ENCODE results near the gene PLEK2.

PLEK2 gene

DNA sequence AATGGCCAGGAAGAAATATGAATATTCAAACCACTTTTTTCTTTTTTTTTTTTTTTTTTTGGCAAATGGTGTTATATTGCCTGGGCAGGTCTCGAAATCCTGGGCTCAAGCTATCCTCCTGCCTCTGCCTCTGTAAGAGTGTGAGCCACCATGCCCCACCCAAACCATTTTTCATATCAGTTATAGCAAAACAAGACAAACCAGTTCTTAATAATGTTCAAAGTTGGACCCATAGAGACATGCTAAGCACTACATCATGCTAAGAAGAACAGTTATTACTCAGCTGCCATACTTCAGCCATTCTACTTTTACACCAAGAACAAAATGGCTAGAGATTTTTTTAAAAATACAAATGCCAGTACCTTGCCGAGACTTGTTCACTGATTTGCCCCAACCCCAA is 26.3 kb downstream of the PLEK2 start:
- no peak overlapping the region for H3K4me3 ChIP-seq (IDR thresholded peaks at IDR 0.05; ENCODE audit: insufficient read depth, low read depth, low read length)
- H2AFZ ChIP-seq (ENCODE audit: low read depth), result no peak overlapping the region
- no peak overlapping the region for H3K27ac ChIP-seq
- H3K4me1 ChIP-seq (ENCODE audit: low read depth, poor library complexity, severe bottlenecking), result no peaks in the 10 kb centered on the region
- TF ChIP-seq, protein P1, sequence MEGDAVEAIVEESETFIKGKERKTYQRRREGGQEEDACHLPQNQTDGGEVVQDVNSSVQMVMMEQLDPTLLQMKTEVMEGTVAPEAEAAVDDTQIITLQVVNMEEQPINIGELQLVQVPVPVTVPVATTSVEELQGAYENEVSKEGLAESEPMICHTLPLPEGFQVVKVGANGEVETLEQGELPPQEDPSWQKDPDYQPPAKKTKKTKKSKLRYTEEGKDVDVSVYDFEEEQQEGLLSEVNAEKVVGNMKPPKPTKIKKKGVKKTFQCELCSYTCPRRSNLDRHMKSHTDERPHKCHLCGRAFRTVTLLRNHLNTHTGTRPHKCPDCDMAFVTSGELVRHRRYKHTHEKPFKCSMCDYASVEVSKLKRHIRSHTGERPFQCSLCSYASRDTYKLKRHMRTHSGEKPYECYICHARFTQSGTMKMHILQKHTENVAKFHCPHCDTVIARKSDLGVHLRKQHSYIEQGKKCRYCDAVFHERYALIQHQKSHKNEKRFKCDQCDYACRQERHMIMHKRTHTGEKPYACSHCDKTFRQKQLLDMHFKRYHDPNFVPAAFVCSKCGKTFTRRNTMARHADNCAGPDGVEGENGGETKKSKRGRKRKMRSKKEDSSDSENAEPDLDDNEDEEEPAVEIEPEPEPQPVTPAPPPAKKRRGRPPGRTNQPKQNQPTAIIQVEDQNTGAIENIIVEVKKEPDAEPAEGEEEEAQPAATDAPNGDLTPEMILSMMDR (conservative IDR thresholded peaks at IDR 0.05; ENCODE audit: low read depth, low read length), result no peak
- H3K9ac ChIP-seq, result no peak overlapping the region
- no peaks in the 10 kb centered on the region for H3K79me2 ChIP-seq (ENCODE audit: insufficient read depth, low read depth)
- H3K27me3 ChIP-seq (ENCODE audit: insufficient read depth, low read depth), result no peaks in the 10 kb centered on the region
- H4K20me1 ChIP-seq (ENCODE audit: insufficient read depth), result no peaks in the 10 kb centered on the region
- H3K36me3 ChIP-seq (ENCODE audit: insufficient read depth), result peaks cover 16% of the 10 kb centered on the region; the same call in 1 of the 2 replicates
- H3K4me2 ChIP-seq, result no peak overlapping the region

DNA sequence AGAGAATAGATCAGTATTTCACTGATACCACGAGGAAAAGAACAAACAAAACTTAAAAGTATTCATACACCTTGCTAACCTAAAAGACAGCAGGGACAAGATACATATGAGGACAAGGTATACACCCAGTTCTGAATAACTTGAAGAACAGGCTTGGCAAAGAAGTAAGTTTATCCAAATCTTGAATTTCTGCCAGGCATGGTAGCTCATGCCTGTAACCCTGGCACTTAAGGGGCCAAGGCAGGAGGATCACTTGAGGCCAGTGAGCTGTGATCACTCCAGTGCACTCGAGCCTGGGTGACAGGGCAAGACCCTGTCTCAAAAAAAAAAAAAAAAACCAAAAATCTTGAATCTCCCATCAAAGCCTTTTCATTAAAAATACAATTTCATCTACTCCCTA is 26.8 kb downstream of the PLEK2 start:
- H3K27ac ChIP-seq, result no peak overlapping the region
- H4K20me1 ChIP-seq (ENCODE audit: insufficient read depth), result no peaks in the 10 kb centered on the region
- H3K4me1 ChIP-seq (ENCODE audit: low read depth, poor library complexity, severe bottlenecking), result no peaks in the 10 kb centered on the region
- H3K9ac ChIP-seq, result no peak overlapping the region
- H3K27me3 ChIP-seq (ENCODE audit: insufficient read depth, low read depth), result no peaks in the 10 kb centered on the region
- TF ChIP-seq, protein P1 (conservative IDR thresholded peaks at IDR 0.05; ENCODE audit: low read depth, low read length), result no peak
- H3K36me3 ChIP-seq (ENCODE audit: insufficient read depth), result peaks cover 16% of the 10 kb centered on the region; the same call in 1 of the 2 replicates
- H3K4me2 ChIP-seq, result no peak overlapping the region
- H3K4me3 ChIP-seq (IDR thresholded peaks at IDR 0.05; ENCODE audit: insufficient read depth, low read depth, low read length), result no peak overlapping the region
- H3K79me2 ChIP-seq (ENCODE audit: insufficient read depth, low read depth), result no peaks in the 10 kb centered on the region
- no peak overlapping the region for H2AFZ ChIP-seq (ENCODE audit: low read depth)

DNA sequence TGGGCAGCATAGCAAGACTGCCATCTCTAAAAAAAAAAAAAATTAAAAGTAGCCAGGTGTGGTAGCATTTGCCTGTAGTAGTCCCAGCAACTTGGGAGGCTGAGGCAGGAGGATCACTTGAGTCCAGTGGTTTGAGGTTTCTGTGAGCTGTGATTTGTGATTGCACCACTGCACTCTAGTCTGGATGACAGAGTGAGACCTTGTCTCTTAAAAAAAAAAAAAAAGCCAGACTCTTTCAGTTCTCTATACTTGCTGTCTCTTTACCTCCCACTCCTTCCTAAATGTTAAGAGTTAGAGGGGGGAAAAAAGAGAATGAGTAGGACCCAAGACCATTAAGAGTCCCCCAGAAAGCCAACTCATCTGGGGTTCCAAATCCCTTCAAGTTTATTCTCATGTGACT is 34.0 kb downstream of the PLEK2 start:
- H3K79me2 ChIP-seq (ENCODE audit: insufficient read depth, low read depth), result peaks cover 9% of the 10 kb centered on the region; the same call in 1 of the 2 replicates

DNA sequence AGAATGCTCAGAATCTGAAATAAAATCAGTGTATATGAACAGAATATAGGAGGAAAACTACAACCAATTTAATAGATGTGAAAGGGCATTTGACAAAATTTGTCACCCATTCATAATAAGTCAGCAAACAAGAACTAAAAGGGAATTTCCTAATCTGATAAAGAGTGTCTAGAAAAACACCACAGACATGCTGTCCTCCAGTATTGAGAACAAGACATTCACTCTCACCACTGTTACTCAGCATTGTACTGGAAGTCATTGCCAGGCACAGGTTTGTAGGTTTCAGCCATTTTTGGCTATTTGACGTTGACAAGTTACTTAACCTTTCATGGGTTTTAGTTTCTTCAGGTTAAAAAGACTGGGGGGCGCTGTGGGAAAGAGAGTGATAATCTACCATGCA is 38.6 kb downstream of the PLEK2 start:
- H4K20me1 ChIP-seq (ENCODE audit: insufficient read depth), result no peaks in the 10 kb centered on the region
- peak overlapping the region; percentile 58; the same call in 1 of the 2 replicates for H3K27ac ChIP-seq
- no peak overlapping the region for H2AFZ ChIP-seq (ENCODE audit: low read depth)
- TF ChIP-seq, protein P1 (conservative IDR thresholded peaks at IDR 0.05; ENCODE audit: low read depth, low read length), result no peak
- H3K4me3 ChIP-seq (IDR thresholded peaks at IDR 0.05; ENCODE audit: insufficient read depth, low read depth, low read length), result no peak overlapping the region
- H3K79me2 ChIP-seq (ENCODE audit: insufficient read depth, low read depth), result peaks cover 25% of the 10 kb centered on the region; the same call in 1 of the 2 replicates
- H3K9ac ChIP-seq, result no peak overlapping the region
- peaks cover 2% of the 10 kb centered on the region; the same call in 1 of the 2 replicates for H3K36me3 ChIP-seq (ENCODE audit: insufficient read depth)
- no peaks in the 10 kb centered on the region for H3K27me3 ChIP-seq (ENCODE audit: insufficient read depth, low read depth)
- H3K4me2 ChIP-seq, result peak overlapping the region; percentile 34; the same call in 1 of the 2 replicates
- H3K4me1 ChIP-seq (ENCODE audit: low read depth, poor library complexity, severe bottlenecking), result peaks cover 37% of the 10 kb centered on the region

More for the DNA sequence above, 34.0 kb downstream of the PLEK2 start:
- Histone ChIP-seq H3K4me1 (ENCODE audit: low read depth, poor library complexity, severe bottlenecking) (peaks cover 13% of the 10 kb centered on the region), H2AFZ (ENCODE audit: low read depth) (no peak overlapping the region), H3K4me3 (IDR thresholded peaks at IDR 0.05; ENCODE audit: insufficient read depth, low read depth, low read length) (no peak overlapping the region), H3K4me2 (no peak overlapping the region), H4K20me1 (ENCODE audit: insufficient read depth) (no peaks in the 10 kb centered on the region), H3K27ac (no peak overlapping the region), H3K27me3 (ENCODE audit: insufficient read depth, low read depth) (no peaks in the 10 kb centered on the region), H3K9ac (no peak overlapping the region), H3K36me3 (ENCODE audit: insufficient read depth) (peaks cover 17% of the 10 kb centered on the region)
- TF ChIP-seq, protein P1 (conservative IDR thresholded peaks at IDR 0.05; ENCODE audit: low read depth, low read length), result no peak

Data from KMS-11 (cell line).